ENCODE results near the gene ACTL6B. TPM values are rescaled to one million over a fixed set of nuclear protein-coding genes. Genes with fewer than 3 reads are reported as not detected.

ACTL6B gene
- total and polyA plus RNA-seq, 9 of the 15 experiments (the other 6 are each of a cell fraction or from before 2014, with no cell fraction given) = not detected

- TF ChIP-seq HOMEZ (CRISPR knock-in tag; IDR thresholded peaks at IDR 0.05) (no peak), ZNF717 (CRISPR knock-in tag; IDR thresholded peaks at IDR 0.05) (no peak), EHMT2 (IDR thresholded peaks at IDR 0.05) (no peak), HLTF (IDR thresholded peaks at IDR 0.05) (no peak), ILF3 (IDR thresholded peaks at IDR 0.05; ENCODE audit: borderline replicate concordance) (no peak), ZNF174 (CRISPR knock-in tag; IDR thresholded peaks at IDR 0.05) (no peak), THRAP3 (IDR thresholded peaks at IDR 0.05; ENCODE audit: borderline replicate concordance) (no peak), ARID3B (CRISPR knock-in tag; IDR thresholded peaks at IDR 0.05; ENCODE audit: borderline replicate concordance) (no peak), RBFOX2 (IDR thresholded peaks at IDR 0.05; ENCODE audit: low read depth, low read length) (no peak), MBD1 (CRISPR knock-in tag; IDR thresholded peaks at IDR 0.05) (no peak), MAX (CRISPR knock-in tag; IDR thresholded peaks at IDR 0.05) (no peak), MTA2 (IDR thresholded peaks at IDR 0.05; ENCODE audit: low read depth) (no peak), MBD2 (IDR thresholded peaks at IDR 0.05; ENCODE audit: borderline replicate concordance, low read depth) (peak; percentile 22; the same call in 1 of the 2 replicates), SIN3A (IDR thresholded peaks at IDR 0.05; ENCODE audit: borderline replicate concordance in 2 of 2, control insufficient read depth in 1 of 2, low read depth in 2 of 2, low read length in 2 of 2) (peak in 1 of 2 experiments; percentile 24; a peak in 1 of 4 replicates), ZFX (CRISPR knock-in tag; IDR thresholded peaks at IDR 0.05) (no peak), CBX5 (IDR thresholded peaks at IDR 0.05; ENCODE audit: borderline replicate concordance, low read depth) (no peak), KDM1A (IDR thresholded peaks at IDR 0.05) (peak; percentile 22 to 67; a peak in 1 of 4 replicates), ZKSCAN3 (CRISPR knock-in tag; IDR thresholded peaks at IDR 0.05) (no peak), STAT5A (IDR thresholded peaks at IDR 0.05; ENCODE audit: borderline replicate concordance, low read length) (no peak), ZNF583 (CRISPR knock-in tag; IDR thresholded peaks at IDR 0.05) (no peak), ATF1 (CRISPR knock-in tag; IDR thresholded peaks at IDR 0.05) (no peak), ATF1 (tag; IDR thresholded peaks at IDR 0.05) (0 out of 2 replicates have a peak, but pooled peaks have one; percentile 5), PHF21A (IDR thresholded peaks at IDR 0.05; ENCODE audit: borderline replicate concordance, low read depth) (0 out of 2 replicates have a peak, but pooled peaks have one; percentile 9), MTF1 (CRISPR knock-in tag; IDR thresholded peaks at IDR 0.05; ENCODE audit: borderline replicate concordance) (no peak)
Observed at GRCh38 chr7:100639995-100640516, 16.2 kb downstream of the ACTL6B start (continued).

All from K562 (cell line).